Lower leg skin (tissue), 4 donors: ENCODE measurements around the gene EPHA4. TPM values are rescaled to one million over a fixed set of nuclear protein-coding genes. Genes with fewer than 3 reads are reported as not detected.
A peak's percentile ranks its signal among the peaks of the same experiment; 100 is the strongest.

Experiments used
- DNase-seq, 2 donors: peaks; one replicate each; pipeline ENCODE4 v3.0.0-alpha.2; 2019; ENCODE audit warnings: low spot score in 2 of 2
- H3K4me3 ChIP-seq: fragments of 200-600 bp; sonication (generic); 2 replicates; pipeline ENCODE4 v1.5.1; 2017; ENCODE audit warnings: mild to moderate bottlenecking, low read depth; ENCODE audit not compliant: poor library complexity, severe bottlenecking
- POLR2A ChIP-seq, 2 donors: fragments of 450-650 bp; IDR thresholded peaks; one replicate each; pipeline ENCODE4 v1.6.1; 2016 to 2017; ENCODE audit warnings: antibody characterized with exemption in 2 of 2, mild to moderate bottlenecking in 1 of 2, moderate library complexity in 1 of 2
- WGBS, 2 donors: methylation state at CpG; one replicate each; pipeline ENCODE4 v1.1.5; 2018; 5-methylcytosine and 5-hydroxymethylcytosine counted together
- intact Hi-C: fragments of 100-400 bp; cut with DNase I; formaldehyde crosslinking; loops from one replicate; pipeline ENCODE4 v1.15.0; 2023; ENCODE audit warnings: low total_unique reads
- total RNA-seq, 4 donors: library from RNA; depleted of rRNA; stranded (reverse); fragments of >200 nt; gene quantifications; one replicate each; pipeline ENCODE4 v1.1.0, GENCODE V29; 2016
- TF ChIP-seq, protein P1 (sequence below), 3 donors: fragments of 450-650 bp; IDR thresholded peaks; one replicate each; pipeline ENCODE4 v1.5.1; 2016; ENCODE audit warnings: antibody characterized with exemption in 3 of 3, mild to moderate bottlenecking in 3 of 3, moderate library complexity in 2 of 3

Gene EPHA4
- total RNA-seq, 4 donors from 2014 or later: 35.2 to 63.1 (median 53.7) TPM

DNA sequence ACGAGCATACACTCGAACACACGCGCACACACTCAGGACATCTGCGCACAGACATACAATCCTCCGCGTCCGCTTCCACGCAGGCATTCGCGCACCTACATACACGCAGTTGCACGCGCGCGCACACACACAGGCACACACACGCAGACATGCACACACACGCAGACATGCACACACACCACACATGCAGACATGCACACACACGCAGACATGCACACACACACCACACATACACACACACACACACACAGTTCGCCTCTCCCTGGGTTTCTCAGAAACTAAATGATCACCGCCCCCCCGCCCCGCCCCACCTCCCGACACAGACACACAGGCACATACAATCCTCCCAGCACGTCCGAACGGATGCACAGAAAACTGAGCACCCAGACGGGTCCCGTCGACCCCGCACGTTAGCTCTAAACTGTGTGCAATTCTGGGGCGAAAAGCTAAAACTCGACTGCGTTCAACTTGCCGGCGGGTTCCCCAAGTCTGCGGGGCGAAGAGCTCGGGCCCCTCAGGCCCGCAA is 1.0 kb downstream of the EPHA4 start:
- intact Hi-C loops: loop anchor here (10.0 kb wide), 2 partner anchors 886 to 1406 kb away; no protein-coding TSS in a partner anchor
- WGBS, 2 donors: 1% methylated on average over 37 to 38 of the region's 41 CpGs
- H3K4me3 ChIP-seq: peak overlapping the region; percentile 70
- no peak for TF ChIP-seq POLR2A (IDR thresholded peaks at IDR 0.05)
- TF ChIP-seq, protein P1, sequence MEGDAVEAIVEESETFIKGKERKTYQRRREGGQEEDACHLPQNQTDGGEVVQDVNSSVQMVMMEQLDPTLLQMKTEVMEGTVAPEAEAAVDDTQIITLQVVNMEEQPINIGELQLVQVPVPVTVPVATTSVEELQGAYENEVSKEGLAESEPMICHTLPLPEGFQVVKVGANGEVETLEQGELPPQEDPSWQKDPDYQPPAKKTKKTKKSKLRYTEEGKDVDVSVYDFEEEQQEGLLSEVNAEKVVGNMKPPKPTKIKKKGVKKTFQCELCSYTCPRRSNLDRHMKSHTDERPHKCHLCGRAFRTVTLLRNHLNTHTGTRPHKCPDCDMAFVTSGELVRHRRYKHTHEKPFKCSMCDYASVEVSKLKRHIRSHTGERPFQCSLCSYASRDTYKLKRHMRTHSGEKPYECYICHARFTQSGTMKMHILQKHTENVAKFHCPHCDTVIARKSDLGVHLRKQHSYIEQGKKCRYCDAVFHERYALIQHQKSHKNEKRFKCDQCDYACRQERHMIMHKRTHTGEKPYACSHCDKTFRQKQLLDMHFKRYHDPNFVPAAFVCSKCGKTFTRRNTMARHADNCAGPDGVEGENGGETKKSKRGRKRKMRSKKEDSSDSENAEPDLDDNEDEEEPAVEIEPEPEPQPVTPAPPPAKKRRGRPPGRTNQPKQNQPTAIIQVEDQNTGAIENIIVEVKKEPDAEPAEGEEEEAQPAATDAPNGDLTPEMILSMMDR (IDR thresholded peaks at IDR 0.05): no peak
- no peak for DNase-seq

DNA sequence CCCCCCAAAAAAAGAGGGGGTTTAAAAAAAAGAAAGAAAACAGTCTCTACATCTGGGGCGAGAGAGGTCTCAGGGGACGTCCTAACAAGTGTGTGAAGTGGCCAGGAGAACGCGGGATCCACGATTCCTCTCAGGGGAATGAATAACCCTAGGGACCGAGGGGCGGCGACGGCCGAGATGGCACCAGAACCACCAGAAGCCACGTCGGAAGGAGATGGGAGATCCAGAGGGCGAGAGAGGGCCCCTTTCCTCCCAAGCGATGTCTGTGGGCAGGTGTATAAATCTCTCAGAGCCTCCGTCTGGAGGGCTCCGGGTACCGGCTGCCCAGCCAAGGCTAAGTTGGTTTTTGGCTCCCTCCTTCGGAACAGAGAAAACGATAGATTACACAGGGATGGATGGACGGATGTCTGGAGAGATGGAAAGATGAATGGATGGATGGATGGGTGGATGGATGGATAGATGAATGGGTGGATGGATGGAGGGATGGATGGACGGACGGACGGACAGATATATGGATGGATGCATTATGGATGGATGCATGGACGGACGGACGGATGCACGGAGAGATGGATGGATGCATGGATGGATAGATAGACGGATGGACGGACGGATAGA is 1.7 kb downstream of the EPHA4 start:
- H3K4me3 ChIP-seq: peak overlapping the region; percentile 16
- TF ChIP-seq POLR2A (IDR thresholded peaks at IDR 0.05): no peak
- TF ChIP-seq, protein P1 (IDR thresholded peaks at IDR 0.05): no peak
- intact Hi-C loops: loop anchor here (10.0 kb wide), 2 partner anchors 886 to 1406 kb away; no protein-coding TSS in a partner anchor
- WGBS, 2 donors: 16 to 24% methylated on average over 30 of the region's 30 CpGs
- peak in 1 of 2 donors; percentile 80 for DNase-seq

DNA sequence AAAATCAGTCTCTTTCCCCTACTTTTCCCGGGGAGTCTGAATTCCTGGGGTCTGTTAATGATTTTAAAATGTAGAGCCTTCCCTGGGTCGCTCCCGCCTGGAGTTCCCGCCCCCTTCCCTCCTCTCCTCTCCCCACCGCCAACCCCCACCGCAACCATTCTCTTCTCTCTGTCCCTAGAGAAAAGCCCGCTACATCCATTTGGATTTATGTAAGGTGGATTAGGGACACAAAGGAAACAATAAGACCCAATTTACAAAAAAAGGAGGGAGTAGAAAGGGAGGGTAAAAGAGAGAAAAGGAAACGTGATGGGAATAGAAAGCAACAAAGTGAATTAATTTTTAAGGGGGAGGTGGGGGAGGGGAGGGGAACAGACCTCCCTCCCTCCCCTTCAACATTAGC is 2.2 kb downstream of the EPHA4 start:
- DNase-seq: no peak
- 46 to 65% methylated on average over 8 of the region's 8 CpGs for WGBS, 2 donors
- TF ChIP-seq, protein P1 (IDR thresholded peaks at IDR 0.05): no peak
- TF ChIP-seq POLR2A (IDR thresholded peaks at IDR 0.05): no peak
- intact Hi-C loops: loop anchor here (10.0 kb wide), 2 partner anchors 885 to 1405 kb away; no protein-coding TSS in a partner anchor
- H3K4me3 ChIP-seq: no peak overlapping the region

DNA sequence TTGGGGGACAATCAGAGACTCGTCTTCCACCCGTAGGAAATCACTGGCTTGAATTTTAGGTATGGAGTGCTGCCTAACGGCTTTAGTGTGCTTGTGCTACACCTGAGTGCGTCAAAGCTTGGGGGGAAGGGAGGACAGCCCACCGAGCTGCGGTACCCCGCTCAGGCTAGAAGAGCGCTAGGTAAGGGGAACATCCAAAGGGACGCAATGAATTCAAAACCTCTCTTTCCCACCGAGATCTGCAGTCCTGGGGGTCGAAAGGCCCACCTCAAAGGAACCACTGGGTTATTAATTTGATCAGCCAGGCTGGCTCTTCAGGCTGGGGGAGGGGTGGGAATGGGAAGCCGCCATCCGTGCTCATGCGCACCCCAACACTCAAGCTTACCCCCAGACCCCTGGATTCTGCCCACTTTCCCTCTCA is 2.7 kb downstream of the EPHA4 start:
- H3K4me3 ChIP-seq: no peak overlapping the region
- 72 to 81% methylated on average over 14 of the region's 14 CpGs for WGBS, 2 donors
- DNase-seq: no peak
- TF ChIP-seq POLR2A (IDR thresholded peaks at IDR 0.05): no peak
- TF ChIP-seq, protein P1 (IDR thresholded peaks at IDR 0.05): no peak
- intact Hi-C loops: no loop called here

DNA sequence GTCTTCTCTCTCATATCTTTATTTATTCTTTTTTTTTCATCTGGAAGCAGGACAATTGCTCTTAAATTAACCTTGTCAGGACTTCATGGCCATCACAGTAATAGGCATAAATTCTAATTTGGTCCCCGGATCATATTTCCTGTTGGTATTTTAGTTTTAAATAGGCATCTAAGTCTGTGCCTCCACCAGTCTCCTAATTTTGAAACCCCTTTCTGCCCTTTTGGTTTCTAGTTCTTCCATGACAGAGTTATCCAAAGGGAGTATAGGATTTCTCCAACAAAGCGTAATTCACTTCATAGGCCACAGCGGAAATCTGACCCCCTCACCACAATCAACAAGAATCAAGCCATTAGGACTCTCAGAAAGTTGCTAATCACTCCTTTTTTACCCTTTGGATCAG is 3.8 kb downstream of the EPHA4 start:
- no peak overlapping the region for H3K4me3 ChIP-seq
- intact Hi-C loops: no loop called here
- 94% methylated on average over 3 of the region's 3 CpGs for WGBS, 2 donors
- no peak for TF ChIP-seq POLR2A (IDR thresholded peaks at IDR 0.05)
- TF ChIP-seq, protein P1 (IDR thresholded peaks at IDR 0.05): no peak
- DNase-seq: no peak
